RWPE1 (cell line): Measurements from ENCODE around the gene ING1.
"Not testable (repeated sequence)": the region's sequence is repeated elsewhere in the genome, so short reads cannot be mapped to it uniquely, and the experiment has no call there.

Source experiments
- CTCF ChIA-PET: fragments of 350-600 bp; sonication (Branson Sonifier 250); formaldehyde crosslinking; extraction: SDS; loops from one replicate; lab custom pipeline; 2021; lab: Yijun Ruan, JAX
- POLR2A ChIA-PET: fragments of 400-600 bp; formaldehyde crosslinking; extraction: SDS; loops from one replicate; lab custom pipeline; 2020; ENCODE audit warnings: antibody characterized with exemption; ENCODE audit not compliant: low non-redundant PET; lab: Yijun Ruan, JAX
- DNase-seq: peaks from one replicate; pipeline ENCODE4 v3.0.0; 2012; ENCODE audit warnings: low spot score
- H3K27ac ChIP-seq: fragments of 450-650 bp; 2 replicates; pipeline ENCODE4 v1.5.1; 2017
- CTCF ChIP-seq: fragments of 450-650 bp; conservative IDR thresholded peaks from 2 replicates; pipeline ENCODE4 v1.5.1; 2017; ENCODE audit warnings: low read depth, mild to moderate bottlenecking

ING1 gene

GRCh38 chr13:110714797-110715394 is 1.4 kb downstream of the ING1 start:
- ChIA-PET POLR2A (interaction anchor here (0.6 to 1.0 kb wide), 7 partner anchors 9 to 1500 kb away, joined by 3 to 7 read pairs (median 3); partner anchors contain the start of gene CARS2), CTCF (interaction anchor here (0.6 to 0.7 kb wide), 2 partner anchors 63 to 73 kb away, joined by 5 to 6 read pairs; no protein-coding TSS in a partner anchor)
- DNase-seq, result no peak
- no peak for TF ChIP-seq CTCF
- H3K27ac ChIP-seq, result peak overlapping the region; percentile 98

- peak overlapping the region; percentile 98 for H3K27ac ChIP-seq
- no peak for TF ChIP-seq CTCF
- ChIA-PET CTCF (interaction anchor here (0.6 to 0.7 kb wide), 3 partner anchors 64 to 1490 kb away, joined by 5 to 6 read pairs (median 6); no protein-coding TSS in a partner anchor), POLR2A (interaction anchor here (0.6 to 1.0 kb wide), 8 partner anchors 9 to 1501 kb away, joined by 3 to 7 read pairs (median 3); partner anchors contain the start of gene CARS2)
- peak; percentile 92 for DNase-seq
Observed at GRCh38 chr13:110715395-110716246, 2.1 kb downstream of the ING1 start.

GRCh38 chr13:110716247-110716515 is 2.7 kb downstream of the ING1 start:
- CTCF ChIA-PET, result interaction anchor here (0.6 kb wide), 1 partner anchor 1490 kb away, joined by 6 read pairs; no protein-coding TSS in a partner anchor
- DNase-seq, result no peak
- POLR2A ChIA-PET, result interaction anchor here (0.6 kb wide), 1 partner anchor 194 kb away, joined by 3 read pairs; no protein-coding TSS in a partner anchor
- peak overlapping the region; percentile 98 for H3K27ac ChIP-seq
- no peak for TF ChIP-seq CTCF

- POLR2A ChIA-PET, result no interaction called here
- TF ChIP-seq CTCF, result no peak
- CTCF ChIA-PET, result no interaction called here
- no peak for DNase-seq
- H3K27ac ChIP-seq, result no peak overlapping the region
Observed at GRCh38 chr13:110719036-110719710, 5.7 kb downstream of the ING1 start.

- H3K27ac ChIP-seq, result no peak overlapping the region
- ChIA-PET CTCF (interaction anchor here (0.6 kb wide), 1 partner anchor 1658 kb away, joined by 3 read pairs; no protein-coding TSS in a partner anchor), POLR2A (no interaction called here)
- TF ChIP-seq CTCF, result no peak
- no peak for DNase-seq
Observed at GRCh38 chr13:110722971-110723370, 9.5 kb downstream of the ING1 start.

GRCh38 chr13:110723598-110723997 is 10.1 kb downstream of the ING1 start:
- CTCF ChIA-PET, result interaction anchor here (0.6 kb wide), 2 partner anchors 42 to 1658 kb away, joined by 3 read pairs; no protein-coding TSS in a partner anchor
- no peak overlapping the region for H3K27ac ChIP-seq
- no peak for DNase-seq
- TF ChIP-seq CTCF, result no peak
- POLR2A ChIA-PET, result no interaction called here

- H3K27ac ChIP-seq, CTCF ChIA-PET, POLR2A ChIA-PET, DNase-seq: not testable (repeated sequence)
Observed at GRCh38 chr13:110726153-110726552, 12.7 kb downstream of the ING1 start.
